Stimulated activated CD8-positive, alpha-beta memory T cell treated with anti-CD3 and anti-CD28 coated beads, Interleukin-7, amount 100 ng/mL, for 1 hour (primary cell): ENCODE results near the gene OCLN.
"Not testable (repeated sequence)": the region's sequence is repeated elsewhere in the genome, so short reads cannot be mapped to it uniquely, and the experiment has no call there.

Experiments used
- DNase-seq, 2 donors: peaks; one replicate each; pipeline ENCODE4 v3.0.0-alpha.2; 2020; ENCODE audit warnings: low read depth in 2 of 2

Gene OCLN

DNA sequence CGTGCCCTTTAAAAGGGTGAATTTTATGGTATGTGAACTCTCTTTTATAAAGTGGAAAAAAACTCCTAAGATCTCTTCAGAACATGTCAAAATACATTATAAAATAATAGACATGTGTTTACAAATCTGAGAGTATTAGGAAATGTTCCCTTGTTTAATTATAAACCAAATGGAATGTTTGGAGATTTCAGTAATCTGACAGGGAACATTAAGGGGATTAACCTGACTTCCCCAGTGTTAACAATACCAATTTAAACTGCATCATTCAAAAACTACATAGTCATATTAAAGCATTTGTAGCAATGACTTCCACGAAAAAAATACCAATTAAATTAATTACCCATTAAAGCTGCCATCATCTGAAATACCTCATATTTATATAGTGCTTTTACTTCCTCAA is 1.6 kb upstream of the OCLN start:
- DNase-seq, result no peak

DNA sequence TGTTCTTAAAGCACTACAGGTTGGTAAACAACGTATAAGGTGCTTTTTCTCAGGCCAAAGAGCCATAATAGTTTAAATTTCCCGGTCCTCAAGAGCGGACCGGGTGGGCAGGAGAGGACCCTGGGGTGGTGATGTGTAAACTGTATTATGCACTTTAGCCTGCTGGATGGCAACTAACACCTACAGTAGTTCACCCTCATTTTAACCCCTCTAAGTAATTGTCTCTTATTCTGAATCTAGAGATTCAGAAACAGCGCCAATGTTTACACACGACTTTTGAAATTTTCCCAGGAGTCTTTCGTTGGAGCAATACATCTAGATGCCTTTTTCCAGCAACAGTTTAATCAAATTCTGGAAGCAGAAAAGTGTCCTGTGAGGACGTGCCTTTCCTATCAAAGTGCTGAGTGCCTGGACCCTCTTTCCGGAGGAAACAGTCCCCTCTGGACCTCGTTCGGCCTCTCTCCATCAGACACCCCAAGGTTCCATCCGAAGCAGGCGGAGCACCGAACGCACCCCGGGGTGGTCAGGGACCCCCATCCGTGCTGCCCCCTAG is 676 bp upstream of the OCLN start:
- DNase-seq, result no peak

DNA sequence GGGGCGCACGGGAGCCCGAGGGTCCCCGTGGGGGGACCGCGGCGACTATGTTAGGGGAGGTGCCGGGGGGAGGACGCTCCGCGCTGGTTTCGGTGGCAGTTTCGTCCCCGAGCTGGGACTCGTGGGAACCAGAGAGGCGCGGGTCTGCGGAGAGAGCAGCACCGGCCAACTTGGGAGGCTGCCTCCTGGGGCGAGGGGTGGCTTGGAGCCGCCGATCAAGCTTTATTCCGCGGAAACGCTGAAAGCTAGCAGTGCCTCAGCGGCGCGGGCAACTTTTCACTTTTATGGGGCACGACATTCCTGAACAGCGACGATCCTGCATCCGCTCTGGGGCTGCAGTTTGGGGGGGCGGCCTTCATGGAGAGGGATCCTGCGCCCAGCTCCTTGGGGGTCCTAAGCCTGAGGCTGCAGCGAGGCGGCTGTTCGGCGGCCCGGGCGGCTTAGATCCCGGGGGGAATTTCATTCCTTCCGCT is 369 bp downstream of the OCLN start:
- DNase-seq, result no peak

DNA sequence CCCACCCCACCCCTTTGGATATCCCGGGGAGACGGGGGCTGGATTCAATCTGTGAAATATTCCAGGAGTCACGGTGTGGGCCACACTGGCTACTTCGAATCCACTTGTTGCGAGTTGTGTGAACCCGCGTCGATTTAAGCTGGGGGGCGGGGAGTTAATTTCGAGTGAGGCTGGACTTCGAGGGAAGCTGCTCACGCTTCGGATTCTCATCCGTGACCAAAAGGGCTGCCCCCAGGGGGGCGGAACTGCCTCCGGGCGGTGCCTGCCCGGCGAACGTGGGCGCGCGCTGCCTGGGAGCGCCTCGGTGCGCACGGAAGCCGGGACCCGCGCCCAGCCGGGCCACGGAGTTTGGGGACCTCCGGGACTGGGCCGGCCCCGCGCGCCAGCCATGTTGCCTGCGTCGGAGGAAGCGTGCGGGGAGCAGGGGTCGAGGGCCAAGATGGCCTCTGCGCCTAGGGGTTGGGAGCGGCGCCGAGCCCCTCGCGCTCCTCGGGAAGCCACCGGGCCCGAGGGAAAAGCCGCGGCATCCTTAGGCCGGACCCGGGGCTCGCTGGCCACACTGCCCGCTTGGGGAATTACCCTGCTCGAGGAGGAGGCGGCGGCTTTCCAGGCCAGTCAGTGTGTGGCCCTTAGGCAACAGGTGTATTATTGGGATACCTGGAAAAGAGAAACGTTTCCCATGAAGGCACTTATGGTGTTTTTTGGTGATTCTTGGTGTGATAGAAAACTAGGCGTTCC is 975 bp downstream of the OCLN start:
- DNase-seq, result no peak

DNA sequence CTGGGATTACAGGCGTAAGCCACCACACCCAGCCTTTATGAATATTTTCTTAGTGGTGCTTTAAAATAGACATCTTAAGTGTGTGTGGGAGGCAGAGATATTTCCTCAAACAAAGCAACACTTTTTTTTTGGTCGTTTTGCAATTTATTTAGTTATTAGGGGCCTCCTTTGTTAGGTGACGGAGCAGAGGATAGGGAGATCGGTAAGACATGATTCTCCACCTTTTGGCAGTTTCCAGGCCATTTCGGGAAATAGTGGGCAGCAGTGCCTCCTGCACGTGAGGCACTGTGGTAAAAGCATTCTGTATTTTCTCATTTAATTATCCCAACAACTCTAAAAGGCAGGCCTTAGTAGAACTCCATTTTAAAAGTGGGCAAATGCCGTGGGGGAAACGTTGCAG is 1.9 kb downstream of the OCLN start:
- no peak for DNase-seq

DNA sequence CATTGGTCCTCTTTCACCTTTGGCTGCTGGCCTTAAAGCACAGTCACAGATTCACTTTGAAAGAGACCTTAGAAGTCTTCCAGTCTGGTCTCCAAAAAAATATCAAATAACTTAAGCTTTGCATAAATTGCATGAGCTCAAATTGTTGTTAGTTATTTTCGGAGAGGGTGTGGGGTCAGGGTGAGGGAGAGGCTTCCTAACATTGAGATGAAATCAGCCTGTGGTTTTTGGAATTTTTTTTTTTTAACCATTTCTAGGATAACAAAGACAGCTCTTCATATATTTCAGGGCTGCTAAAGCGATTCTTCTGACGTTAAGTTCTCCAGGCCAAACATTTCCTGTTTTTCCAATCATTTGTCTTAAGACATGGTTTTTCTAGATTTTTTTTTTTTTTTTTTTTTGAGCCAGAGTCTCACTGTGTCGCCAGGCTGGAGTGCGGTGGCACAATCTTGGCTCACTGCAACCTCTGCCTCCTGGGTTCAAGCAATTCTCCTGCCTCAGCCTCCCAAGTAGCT is 4.5 kb downstream of the OCLN start:
- no peak for DNase-seq

DNA sequence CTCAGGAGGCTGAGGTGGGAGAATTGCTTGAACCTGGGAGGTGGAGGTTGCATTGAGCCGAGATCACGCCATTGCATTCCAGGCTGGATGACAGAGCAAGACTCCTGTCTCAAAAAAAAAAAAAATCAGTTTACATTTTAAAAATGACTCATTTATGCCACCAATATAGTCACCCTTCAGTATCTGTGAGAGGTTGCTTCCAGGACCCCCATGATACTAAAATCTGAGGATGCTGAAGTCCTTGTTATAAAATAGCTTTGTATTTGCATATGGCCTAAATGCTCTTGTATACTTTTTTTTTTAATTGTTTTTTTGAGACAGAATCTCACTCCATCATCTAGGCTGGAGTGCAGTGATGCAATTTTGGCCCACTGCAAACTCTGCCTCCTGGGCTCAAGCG is 5.8 kb downstream of the OCLN start:
- no peak for DNase-seq

DNA sequence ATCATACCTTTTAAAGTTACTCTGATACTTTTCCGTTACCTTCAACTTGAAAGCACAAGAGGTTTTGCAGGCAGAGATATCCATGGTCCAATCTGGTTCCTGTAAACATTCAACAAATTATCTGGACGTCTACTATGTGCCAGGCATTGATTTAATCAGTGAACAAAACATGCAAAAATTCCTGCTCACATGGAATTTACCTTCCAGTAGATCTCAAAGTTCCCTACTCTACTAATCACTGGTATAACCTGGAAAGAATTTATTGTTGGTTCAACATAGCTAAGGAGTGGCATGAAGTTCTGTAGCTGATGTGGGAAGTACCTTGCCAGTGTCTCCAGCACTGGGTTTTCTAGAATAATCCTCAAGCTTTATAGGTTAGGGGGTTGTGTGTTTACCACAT is 9.8 kb downstream of the OCLN start:
- no peak for DNase-seq

DNA sequence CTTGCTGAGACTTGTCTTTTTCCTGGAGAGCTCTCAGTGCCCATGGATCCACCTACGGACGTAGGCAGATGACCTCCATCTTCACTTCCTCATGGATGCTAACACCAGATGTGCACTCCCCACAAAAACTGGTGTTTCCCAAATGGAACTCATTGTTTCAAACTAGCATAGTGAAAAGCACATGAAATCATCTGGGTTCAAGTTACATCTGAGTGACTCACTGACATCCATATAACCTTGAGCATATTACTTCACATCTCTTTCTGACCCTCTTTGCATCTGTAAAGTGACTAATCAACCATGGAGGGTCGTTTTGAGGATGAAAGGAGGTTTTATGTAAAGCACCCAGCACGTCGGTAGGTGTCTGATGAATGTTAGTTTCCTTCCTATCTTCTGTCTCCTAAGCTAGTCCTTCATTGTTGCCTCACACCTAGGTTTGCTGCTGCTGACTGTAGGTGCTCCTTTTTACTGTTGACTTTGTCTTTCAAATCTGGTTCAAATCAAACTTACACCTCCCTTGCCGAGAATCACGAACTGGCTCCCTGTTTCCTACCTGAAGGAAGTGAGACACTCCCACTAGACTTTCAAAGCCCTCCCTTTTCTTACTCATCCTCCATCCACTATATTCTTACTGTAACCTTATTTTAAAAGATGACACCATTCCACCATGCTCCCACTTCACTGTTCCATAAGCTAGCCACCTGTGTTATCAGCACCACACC is 10.3 kb downstream of the OCLN start:
- no peak for DNase-seq

DNA sequence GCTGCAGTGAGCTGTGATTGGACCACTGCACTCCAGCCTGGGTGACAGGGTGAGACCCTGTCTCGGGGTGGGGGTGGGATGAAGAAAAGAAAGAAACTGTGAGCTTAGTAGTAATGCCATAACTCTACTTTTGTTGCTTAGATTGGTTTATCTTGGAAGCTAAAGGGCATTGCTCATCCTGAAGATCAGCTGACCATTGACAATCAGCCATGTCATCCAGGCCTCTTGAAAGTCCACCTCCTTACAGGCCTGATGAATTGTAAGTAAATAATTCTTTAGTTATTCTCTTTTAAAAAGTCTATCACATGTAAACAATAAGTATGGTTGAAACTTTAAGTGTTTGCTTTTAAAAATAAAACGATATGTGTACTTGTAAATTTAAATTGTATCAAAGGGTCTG is 11.4 kb downstream of the OCLN start:
- DNase-seq, result no peak

DNA sequence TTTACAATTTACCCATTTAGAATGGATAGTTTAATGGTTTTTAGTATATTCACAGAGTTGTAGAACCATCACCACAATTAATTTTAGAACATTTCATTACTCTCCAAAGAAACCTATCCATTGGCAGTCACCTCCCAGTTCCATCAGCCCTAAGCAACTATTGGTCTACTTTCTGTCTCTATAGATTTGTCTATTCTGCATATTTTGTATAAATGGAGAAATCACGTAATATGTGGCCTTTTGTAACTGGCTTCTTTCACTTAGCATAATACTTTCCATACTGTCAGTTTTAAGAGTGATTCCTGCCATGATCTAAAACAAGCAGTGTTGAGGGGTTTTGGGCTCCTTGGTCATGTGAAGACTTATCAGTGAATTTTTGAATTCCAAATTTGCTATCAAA is 12.7 kb downstream of the OCLN start:
- DNase-seq, result no peak

DNA sequence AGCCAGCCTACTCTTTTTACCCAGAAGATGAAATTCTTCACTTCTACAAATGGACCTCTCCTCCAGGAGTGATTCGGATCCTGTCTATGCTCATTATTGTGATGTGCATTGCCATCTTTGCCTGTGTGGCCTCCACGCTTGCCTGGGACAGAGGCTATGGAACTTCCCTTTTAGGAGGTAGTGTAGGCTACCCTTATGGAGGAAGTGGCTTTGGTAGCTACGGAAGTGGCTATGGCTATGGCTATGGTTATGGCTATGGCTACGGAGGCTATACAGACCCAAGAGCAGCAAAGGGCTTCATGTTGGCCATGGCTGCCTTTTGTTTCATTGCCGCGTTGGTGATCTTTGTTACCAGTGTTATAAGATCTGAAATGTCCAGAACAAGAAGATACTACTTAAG is 16.6 kb downstream of the OCLN start:
- DNase-seq, result no peak

DNA sequence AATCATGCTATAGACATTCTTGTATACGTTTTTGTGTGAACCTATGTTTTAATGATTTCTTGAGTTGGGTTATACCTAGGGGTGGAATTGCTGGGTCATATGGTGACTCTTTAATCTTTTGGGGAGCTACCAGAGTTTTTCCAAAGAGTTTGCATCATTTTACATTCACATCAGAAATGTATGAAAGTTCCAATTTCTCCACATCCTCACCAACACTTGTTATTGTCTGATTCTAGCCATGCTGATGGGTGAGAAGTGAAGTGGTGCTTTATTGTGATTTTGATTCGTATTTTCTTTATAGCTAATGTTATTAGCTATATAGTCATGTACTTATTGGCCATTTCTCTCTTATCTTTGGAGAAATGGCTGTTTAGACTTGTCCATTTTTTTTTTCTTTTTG is 18.1 kb downstream of the OCLN start:
- no peak for DNase-seq

DNA sequence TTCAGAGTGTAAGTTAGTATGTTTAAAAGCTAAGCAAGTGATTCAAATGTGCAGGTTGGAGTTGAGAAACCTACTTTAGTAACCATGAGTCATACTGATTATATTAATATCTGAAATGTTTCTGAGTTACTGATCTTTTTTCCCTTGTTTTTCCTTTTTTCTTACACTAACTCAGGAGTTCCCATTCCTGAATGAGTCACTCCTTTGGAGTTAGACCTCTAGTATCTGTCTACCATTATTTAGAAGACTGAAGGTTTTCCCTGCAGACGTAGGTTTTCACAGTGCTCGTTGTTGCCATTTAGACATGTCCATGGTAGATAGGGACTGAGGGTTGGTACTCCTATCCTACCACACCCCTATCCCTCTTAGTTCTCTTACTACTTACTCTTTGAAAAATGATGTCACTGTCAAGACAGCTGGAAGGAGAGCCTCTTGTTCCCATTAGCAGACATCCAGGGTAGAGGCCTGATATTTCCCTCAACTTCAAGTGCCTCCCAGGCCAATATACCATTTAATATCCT is 20.2 kb downstream of the OCLN start:
- no peak for DNase-seq

DNA sequence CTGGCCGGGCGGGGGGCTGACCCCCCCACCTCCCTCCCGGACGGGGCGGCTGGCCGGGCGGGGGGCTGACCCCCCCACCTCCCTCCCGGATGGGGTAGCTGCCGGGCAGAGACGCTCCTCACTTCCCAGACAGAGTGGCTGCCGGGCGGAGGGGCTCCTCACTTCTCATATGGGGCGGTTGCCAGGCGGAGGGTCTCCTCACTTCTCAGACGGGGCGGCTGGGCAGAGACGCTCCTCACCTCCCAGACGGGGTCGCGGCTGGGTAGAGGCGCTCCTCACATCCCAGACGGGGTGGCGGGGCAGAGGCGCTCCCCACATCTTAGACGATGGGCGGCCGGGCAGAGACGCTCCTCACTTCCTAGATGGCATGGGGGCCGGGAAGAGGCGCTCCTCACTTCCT is 23.0 kb downstream of the OCLN start:
- DNase-seq, result not testable (repeated sequence)

DNA sequence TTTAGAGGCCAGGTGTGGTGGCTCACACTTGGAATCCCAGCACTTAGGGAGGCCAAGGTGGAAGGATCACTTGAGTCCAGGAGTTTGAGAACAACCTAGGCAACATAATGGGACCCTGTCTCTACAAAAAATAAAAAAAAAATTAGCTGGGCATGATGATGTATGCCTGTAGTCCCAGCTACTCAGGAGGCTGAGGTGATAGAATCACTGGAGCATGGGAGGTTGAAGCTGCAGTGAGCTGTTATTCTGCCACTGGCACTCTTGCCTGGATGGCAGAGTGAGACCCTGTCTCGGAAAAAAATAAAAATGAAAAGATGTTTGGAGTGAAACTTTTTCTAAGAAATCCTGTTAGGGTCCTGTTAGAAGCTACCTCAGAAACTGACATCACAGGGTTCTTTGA is 24.2 kb downstream of the OCLN start:
- no peak for DNase-seq

DNA sequence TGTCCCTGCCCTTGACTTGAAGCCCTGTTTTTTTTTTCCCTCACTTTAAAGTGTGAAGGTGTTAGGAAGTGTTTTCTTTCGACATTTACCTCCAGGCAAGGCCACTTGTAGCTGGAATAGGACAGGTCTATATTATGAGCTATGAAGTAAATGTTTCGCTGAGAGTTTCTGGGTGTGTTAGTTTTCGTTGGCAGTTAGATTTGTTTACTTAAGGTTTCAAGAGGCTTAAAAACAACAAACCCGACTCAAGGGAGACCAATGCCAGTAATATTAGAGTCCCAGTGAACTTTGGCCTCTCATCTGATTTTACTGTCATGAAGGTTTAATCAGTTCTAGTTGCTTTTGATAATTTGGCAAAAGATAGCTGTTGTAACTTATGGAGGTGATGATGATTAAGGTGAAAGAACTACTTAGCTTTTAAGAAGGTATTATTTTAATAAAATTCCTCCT is 25.2 kb downstream of the OCLN start:
- DNase-seq, result no peak

DNA sequence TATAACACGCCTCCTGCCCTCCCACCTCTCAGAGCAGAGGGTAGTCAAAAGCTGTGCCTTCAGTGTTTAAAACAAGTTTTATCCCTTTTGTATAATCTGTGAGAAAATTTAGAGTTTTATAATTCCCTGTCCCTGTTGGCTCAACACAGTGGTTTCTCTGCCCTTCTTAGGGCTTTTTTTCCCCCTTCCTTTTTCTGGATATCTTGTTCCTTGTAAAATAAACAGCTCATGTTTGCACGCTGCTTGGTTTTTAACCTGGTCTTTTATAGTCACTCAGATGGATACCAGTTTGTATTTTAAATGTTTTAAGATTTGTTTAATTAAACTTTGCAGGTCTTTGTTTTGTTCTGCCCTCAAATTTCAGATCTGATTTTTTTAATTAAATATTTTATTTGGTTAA is 26.7 kb downstream of the OCLN start:
- DNase-seq, result no peak

DNA sequence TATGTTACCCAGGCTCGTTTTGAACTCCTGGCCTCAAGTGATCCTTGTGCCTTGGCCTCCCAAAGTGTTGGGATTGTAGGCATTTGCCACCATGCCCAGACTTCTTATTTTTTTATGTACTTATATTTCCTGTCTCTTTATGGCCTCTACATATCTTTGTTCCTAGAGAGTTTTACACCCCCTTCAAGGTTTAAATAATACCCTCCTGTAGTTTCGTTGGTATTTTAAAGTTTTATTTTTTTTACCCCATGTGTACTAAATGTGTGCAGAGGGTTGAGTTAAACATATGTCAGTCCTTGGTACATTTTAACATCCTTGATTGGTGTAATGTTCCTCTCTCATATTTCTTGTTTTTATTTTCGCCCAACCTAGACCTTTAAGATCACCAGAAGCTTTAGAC is 29.4 kb downstream of the OCLN start:
- no peak for DNase-seq

DNA sequence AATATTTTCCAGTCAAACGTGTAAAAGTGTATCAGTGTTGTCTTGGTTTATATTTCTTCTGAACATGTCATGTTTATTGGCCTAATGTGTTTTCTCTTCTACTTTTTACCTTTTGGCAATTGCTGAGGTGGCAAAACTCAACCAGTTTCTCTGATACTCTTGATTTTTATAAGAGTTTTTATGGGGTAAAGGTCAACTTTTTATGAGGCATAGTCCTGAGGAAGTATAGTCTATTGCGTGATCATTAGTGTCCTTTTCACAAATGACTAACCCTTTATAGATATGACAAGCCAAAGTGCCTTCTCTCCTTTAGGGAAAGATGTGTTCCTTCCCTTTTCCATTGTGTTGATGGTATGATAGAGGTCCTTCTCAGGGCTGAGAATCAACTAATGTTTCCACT is 32.9 kb downstream of the OCLN start:
- DNase-seq, result no peak

DNA sequence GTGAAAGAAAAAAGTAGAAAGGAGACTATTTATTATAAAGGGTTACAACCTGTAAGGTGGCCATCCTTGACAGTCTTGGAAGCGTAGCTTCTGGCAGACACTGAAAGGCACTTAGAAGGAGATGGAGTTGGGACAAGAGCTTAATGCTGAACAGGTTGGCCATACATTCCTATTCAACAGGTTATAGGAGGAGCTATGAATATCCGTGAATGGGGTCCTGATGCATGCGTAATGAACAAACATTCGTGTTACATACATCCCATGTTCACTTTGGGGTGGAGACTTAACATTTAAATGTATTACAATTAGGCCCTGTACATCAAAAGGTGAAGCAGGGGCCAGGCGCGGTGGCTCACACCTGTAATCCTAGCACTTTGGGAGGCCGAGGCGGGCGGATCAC is 34.1 kb downstream of the OCLN start:
- DNase-seq, result no peak

DNA sequence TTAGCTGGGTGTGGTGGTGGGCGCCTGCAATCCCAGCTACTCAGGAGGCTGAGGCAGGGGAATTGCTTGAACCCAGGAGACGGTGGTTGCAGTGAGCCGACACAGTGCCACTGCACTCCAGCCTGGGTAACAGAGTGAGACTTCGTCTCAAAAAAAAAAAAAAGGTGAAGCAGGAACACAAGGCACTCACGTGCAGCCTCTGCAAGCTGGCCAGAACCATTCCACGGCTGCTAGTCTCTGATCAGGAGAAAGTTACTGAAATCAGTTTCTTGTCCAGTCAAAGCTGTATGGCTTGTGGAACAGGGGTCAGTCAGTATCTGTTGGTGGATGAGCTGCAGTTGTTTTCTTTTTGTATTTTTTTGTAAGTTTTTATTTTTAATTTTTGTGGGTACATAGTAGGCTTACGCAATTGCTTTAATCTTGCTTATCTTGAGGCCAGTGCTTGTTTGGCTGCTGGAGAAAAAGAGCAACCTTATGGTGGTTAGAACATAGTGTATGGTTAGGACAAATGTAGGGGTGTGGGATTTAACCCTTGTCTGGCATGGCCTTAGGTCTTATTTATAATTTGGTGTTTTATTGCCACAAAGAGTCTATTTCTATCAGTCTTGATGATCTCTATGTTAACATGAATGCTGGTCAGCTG is 34.7 kb downstream of the OCLN start:
- no peak for DNase-seq
